Subcutaneous abdominal adipose tissue (tissue), 5 donors: ENCODE measurements around the gene PDE3A.

Source experiments
- H3K27ac ChIP-seq: one replicate; pipeline ENCODE4 v1.7.0; 2013; ENCODE audit warnings: low read depth, mild to moderate bottlenecking, inconsistent platforms, low read length, moderate library complexity
- H3K27me3 ChIP-seq, 5 donors: one replicate each; pipeline ENCODE4 v1.7.0; 2013; ENCODE audit warnings: low read length in 5 of 5, inconsistent platforms in 1 of 5; ENCODE audit not compliant: control insufficient read depth in 5 of 5, insufficient read depth in 4 of 5
- H3K36me3 ChIP-seq, 5 donors: one replicate each; pipeline ENCODE4 v1.7.0; 2013; ENCODE audit warnings: low read length in 5 of 5; ENCODE audit not compliant: control insufficient read depth in 5 of 5, insufficient read depth in 5 of 5
- H3K4me1 ChIP-seq, 5 donors: one replicate each; pipeline ENCODE4 v1.7.0; 2013; ENCODE audit warnings: low read length in 5 of 5, mild to moderate bottlenecking in 3 of 5, moderate library complexity in 1 of 5; ENCODE audit not compliant: control insufficient read depth in 5 of 5, insufficient read depth in 5 of 5
- H3K4me3 ChIP-seq, 5 donors: one replicate each; pipeline ENCODE4 v1.7.0; 2013; ENCODE audit warnings: low read length in 5 of 5, low read depth in 1 of 5
- H3K9ac ChIP-seq, 5 donors: one replicate each; pipeline ENCODE4 v1.7.0; 2013; ENCODE audit warnings: low read length in 5 of 5, mild to moderate bottlenecking in 4 of 5, moderate library complexity in 3 of 5
- H3K9me3 ChIP-seq, 5 donors: one replicate each; pipeline ENCODE4 v1.7.0; 2013; ENCODE audit warnings: low read length in 5 of 5; ENCODE audit not compliant: control insufficient read depth in 5 of 5
- donor health status: healthy.
- donor health status: healthy.
- donor health status: healthy.
- donor health status: healthy.
- donor health status: healthy.

The PDE3A gene

GRCh38 chr12:20356048-20356447 is 12.3 kb upstream of the PDE3A start:
- Histone ChIP-seq H3K27ac (no peak overlapping the region), H3K4me1 (peaks cover 0 to 10% (median 3%) of the 10 kb centered on the region in 5 donors), H3K4me3 (no peak overlapping the region), H3K36me3 (no peaks in the 10 kb centered on the region), H3K27me3 (no peaks in the 10 kb centered on the region), H3K9me3 (no peaks in the 10 kb centered on the region), H3K9ac (no peak overlapping the region)

- H3K9ac ChIP-seq, result no peak overlapping the region
- H3K27me3 ChIP-seq, result no peaks in the 10 kb centered on the region
- H3K4me3 ChIP-seq, result no peak overlapping the region
- no peak overlapping the region for H3K27ac ChIP-seq
- no peaks in the 10 kb centered on the region for H3K9me3 ChIP-seq
- H3K4me1 ChIP-seq, result peaks cover 0 to 8% (median 3%) of the 10 kb centered on the region in 5 donors
- no peaks in the 10 kb centered on the region for H3K36me3 ChIP-seq
These were observed 7.9 kb upstream of the PDE3A start for GRCh38 chr12:20360407-20360806.

- H3K27ac ChIP-seq, result no peak overlapping the region
- peaks cover 0 to 8% (median 3%) of the 10 kb centered on the region in 5 donors for H3K4me1 ChIP-seq
- H3K4me3 ChIP-seq, result no peak overlapping the region
- no peaks in the 10 kb centered on the region for H3K36me3 ChIP-seq
- no peaks in the 10 kb centered on the region for H3K9me3 ChIP-seq
- H3K27me3 ChIP-seq, result no peaks in the 10 kb centered on the region
- no peak overlapping the region for H3K9ac ChIP-seq
These were observed 6.9 kb upstream of the PDE3A start for GRCh38 chr12:20361416-20361815.

- H3K27ac ChIP-seq, result no peak overlapping the region
- no peaks in the 10 kb centered on the region for H3K9me3 ChIP-seq
- H3K4me1 ChIP-seq, result peaks cover 0 to 19% (median 13%) of the 10 kb centered on the region in 5 donors
- H3K27me3 ChIP-seq, result no peaks in the 10 kb centered on the region
- no peaks in the 10 kb centered on the region for H3K36me3 ChIP-seq
- no peak overlapping the region for H3K9ac ChIP-seq
- no peak overlapping the region for H3K4me3 ChIP-seq
These were observed 3.8 kb upstream of the PDE3A start for GRCh38 chr12:20364501-20364900.

GRCh38 chr12:20366776-20367409 is 1.4 kb upstream of the PDE3A start:
- no peaks in the 10 kb centered on the region for H3K27me3 ChIP-seq
- no peak overlapping the region for H3K9ac ChIP-seq
- H3K4me1 ChIP-seq, result peaks cover 0 to 27% (median 23%) of the 10 kb centered on the region in 5 donors
- H3K36me3 ChIP-seq, result no peaks in the 10 kb centered on the region
- H3K27ac ChIP-seq, result no peak overlapping the region
- H3K4me3 ChIP-seq, result no peak overlapping the region
- H3K9me3 ChIP-seq, result no peaks in the 10 kb centered on the region

GRCh38 chr12:20367583-20368113 is 689 bp upstream of the PDE3A start:
- H3K27me3 ChIP-seq, result no peaks in the 10 kb centered on the region
- peak overlapping the region; percentile 61 to 95 (median 81) for H3K4me3 ChIP-seq
- H3K9me3 ChIP-seq, result no peaks in the 10 kb centered on the region
- peak overlapping the region in 4 of 5 donors; percentile 7 to 72 (median 44) for H3K9ac ChIP-seq
- H3K4me1 ChIP-seq, result peaks cover 0 to 27% (median 24%) of the 10 kb centered on the region in 5 donors
- peak overlapping the region; percentile 94 for H3K27ac ChIP-seq
- H3K36me3 ChIP-seq, result no peaks in the 10 kb centered on the region

GRCh38 chr12:20368651-20369304 is 441 bp downstream of the PDE3A start:
- H3K4me1 ChIP-seq, result peaks cover 0 to 30% (median 25%) of the 10 kb centered on the region in 5 donors
- peaks cover 0 to 3% (median 0%) of the 10 kb centered on the region in 5 donors for H3K27me3 ChIP-seq
- H3K9ac ChIP-seq, result peak overlapping the region in 4 of 5 donors; percentile 34 to 74 (median 66)
- H3K36me3 ChIP-seq, result no peaks in the 10 kb centered on the region
- peak overlapping the region; percentile 94 for H3K27ac ChIP-seq
- H3K9me3 ChIP-seq, result no peaks in the 10 kb centered on the region
- peak overlapping the region; percentile 73 to 95 (median 86) for H3K4me3 ChIP-seq

GRCh38 chr12:20369305-20370013 is 1.1 kb downstream of the PDE3A start:
- Histone ChIP-seq H3K4me3 (peak overlapping the region; percentile 73 to 95 (median 81)), H3K9ac (peak overlapping the region in 4 of 5 donors; percentile 20 to 70 (median 50)), H3K4me1 (peaks cover 0 to 30% (median 25%) of the 10 kb centered on the region in 5 donors), H3K27me3 (peaks cover 0 to 3% (median 0%) of the 10 kb centered on the region in 5 donors), H3K27ac (peak overlapping the region; percentile 94), H3K36me3 (no peaks in the 10 kb centered on the region), H3K9me3 (no peaks in the 10 kb centered on the region)

GRCh38 chr12:20370014-20370386 is 1.7 kb downstream of the PDE3A start:
- Histone ChIP-seq H3K9ac (peak overlapping the region in 3 of 5 donors; percentile 37 to 70 (median 62)), H3K27ac (peak overlapping the region; percentile 94)

More at GRCh38 chr12:20370014-20370386, 1.7 kb downstream of the PDE3A start:
- Histone ChIP-seq H3K4me1 (peaks cover 0 to 30% (median 25%) of the 10 kb centered on the region in 5 donors), H3K36me3 (no peaks in the 10 kb centered on the region), H3K9me3 (no peaks in the 10 kb centered on the region), H3K27me3 (peaks cover 0 to 3% (median 0%) of the 10 kb centered on the region in 5 donors), H3K4me3 (peak overlapping the region; percentile 73 to 95 (median 81))
